Subcutaneous abdominal adipose tissue (tissue), 5 donors: ENCODE measurements around the gene SLC9A6.
"Not testable (repeated sequence)": the region's sequence is repeated elsewhere in the genome, so short reads cannot be mapped to it uniquely, and the experiment has no call there.

Source experiments
- H3K27ac ChIP-seq: one replicate; pipeline ENCODE4 v1.7.0; 2013; ENCODE audit warnings: low read depth, mild to moderate bottlenecking, inconsistent platforms, low read length, moderate library complexity
- H3K27me3 ChIP-seq, 5 donors: one replicate each; pipeline ENCODE4 v1.7.0; 2013; ENCODE audit warnings: low read length in 5 of 5, inconsistent platforms in 1 of 5; ENCODE audit not compliant: control insufficient read depth in 5 of 5, insufficient read depth in 4 of 5
- H3K36me3 ChIP-seq, 5 donors: one replicate each; pipeline ENCODE4 v1.7.0; 2013; ENCODE audit warnings: low read length in 5 of 5; ENCODE audit not compliant: control insufficient read depth in 5 of 5, insufficient read depth in 5 of 5
- H3K4me1 ChIP-seq, 5 donors: one replicate each; pipeline ENCODE4 v1.7.0; 2013; ENCODE audit warnings: low read length in 5 of 5, mild to moderate bottlenecking in 3 of 5, moderate library complexity in 1 of 5; ENCODE audit not compliant: control insufficient read depth in 5 of 5, insufficient read depth in 5 of 5
- H3K4me3 ChIP-seq, 5 donors: one replicate each; pipeline ENCODE4 v1.7.0; 2013; ENCODE audit warnings: low read length in 5 of 5, low read depth in 1 of 5
- H3K9ac ChIP-seq, 5 donors: one replicate each; pipeline ENCODE4 v1.7.0; 2013; ENCODE audit warnings: low read length in 5 of 5, mild to moderate bottlenecking in 4 of 5, moderate library complexity in 3 of 5
- H3K9me3 ChIP-seq, 5 donors: one replicate each; pipeline ENCODE4 v1.7.0; 2013; ENCODE audit warnings: low read length in 5 of 5; ENCODE audit not compliant: control insufficient read depth in 5 of 5
- donor health status: healthy.
- donor health status: healthy.
- donor health status: healthy.
- donor health status: healthy.
- donor health status: healthy.

Gene SLC9A6

DNA sequence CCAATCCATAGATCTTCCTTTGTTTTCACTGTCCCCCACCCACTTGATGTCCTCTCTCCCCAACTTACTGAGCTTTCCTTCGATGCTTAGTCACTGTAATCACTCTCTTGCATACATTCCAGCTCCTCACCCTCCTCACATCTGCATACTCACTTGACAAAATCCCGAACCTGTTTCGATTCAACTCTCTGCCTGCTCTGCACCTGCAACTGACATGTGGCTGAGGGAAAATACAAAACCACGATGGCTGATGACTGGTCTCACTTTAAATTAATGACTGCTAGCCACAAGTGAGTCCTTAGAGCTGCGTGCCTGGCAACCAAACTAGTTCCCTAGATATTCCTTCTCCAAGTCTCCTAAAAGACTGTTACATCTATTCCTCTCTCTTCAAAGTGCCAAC is 91.7 kb downstream of the SLC9A6 start:
- no peaks in the 10 kb centered on the region for H3K9me3 ChIP-seq
- peaks cover 0 to 12% (median 0%) of the 10 kb centered on the region in 5 donors for H3K27me3 ChIP-seq
- no peaks in the 10 kb centered on the region for H3K4me1 ChIP-seq
- no peak overlapping the region for H3K27ac ChIP-seq
- no peak overlapping the region for H3K9ac ChIP-seq
- no peaks in the 10 kb centered on the region for H3K36me3 ChIP-seq
- H3K4me3 ChIP-seq: no peak overlapping the region

DNA sequence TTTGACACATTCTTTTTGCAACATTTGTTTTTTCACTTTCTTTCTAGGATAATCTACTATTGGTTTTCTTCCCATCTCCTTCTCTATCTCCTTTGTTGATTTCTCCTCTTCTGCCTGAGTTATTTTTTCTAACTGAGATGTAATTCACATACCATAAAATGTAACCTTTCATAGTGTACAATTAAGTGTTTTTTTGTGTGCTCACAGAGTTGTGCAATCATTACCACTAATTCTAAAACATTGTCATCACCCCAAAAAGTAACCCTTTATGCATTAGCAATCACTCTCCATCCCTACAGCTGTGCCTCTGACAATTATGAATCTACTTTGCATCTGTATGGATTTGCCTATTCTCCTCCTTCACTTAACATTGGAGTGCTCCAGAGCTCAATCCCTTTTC is 95.5 kb downstream of the SLC9A6 start:
- Histone ChIP-seq H3K4me1 (no peaks in the 10 kb centered on the region), H3K27me3 (peaks cover 0 to 14% (median 0%) of the 10 kb centered on the region in 5 donors), H3K27ac (no peak overlapping the region), H3K36me3 (no peaks in the 10 kb centered on the region), H3K4me3 (no peak overlapping the region), H3K9ac (no peak overlapping the region), H3K9me3 (no peaks in the 10 kb centered on the region)

DNA sequence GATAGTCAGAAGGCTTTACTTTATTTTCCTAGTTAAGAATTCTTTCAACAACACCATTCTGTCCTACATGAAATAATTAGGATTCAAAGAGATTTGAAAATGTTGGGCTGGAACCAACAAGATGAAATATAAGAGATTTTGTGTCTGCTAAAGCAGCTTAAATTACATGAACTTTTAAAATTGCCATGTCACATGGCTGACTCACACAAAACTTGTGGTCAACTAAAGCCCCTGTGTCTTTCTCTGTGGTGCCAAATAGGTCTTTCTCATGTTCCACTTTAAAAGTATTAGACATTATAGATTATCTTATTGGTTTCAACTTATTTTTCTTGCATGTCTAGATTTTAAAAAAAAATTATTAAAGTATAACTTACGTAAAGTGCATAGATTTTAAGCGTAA is 101.3 kb downstream of the SLC9A6 start:
- no peak overlapping the region for H3K4me3 ChIP-seq
- H3K9ac ChIP-seq: no peak overlapping the region

DNA sequence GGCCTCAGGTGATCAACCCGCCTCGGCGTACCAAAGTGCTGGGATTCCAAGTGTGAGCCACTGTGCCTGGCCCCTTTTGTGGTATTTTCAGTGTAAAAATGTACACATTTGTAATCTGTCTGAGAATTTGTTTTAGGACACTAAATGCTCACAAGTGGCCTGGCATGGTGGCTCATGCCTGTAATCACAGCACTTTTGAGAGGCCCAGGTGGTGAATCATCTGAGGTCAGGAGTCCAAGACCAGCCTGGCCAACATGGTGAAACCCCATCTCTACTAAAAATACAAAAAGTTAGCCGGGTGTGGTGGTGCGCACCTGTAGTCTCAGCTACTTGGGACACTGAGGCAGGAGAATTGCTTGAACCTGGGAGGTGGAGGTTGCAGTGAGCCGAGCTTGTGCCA is 106.7 kb downstream of the SLC9A6 start:
- not testable (repeated sequence) for H3K27me3 ChIP-seq, H3K4me1 ChIP-seq, H3K36me3 ChIP-seq, H3K9me3 ChIP-seq, H3K9ac ChIP-seq, H3K27ac ChIP-seq, H3K4me3 ChIP-seq

More for the DNA sequence above, 101.3 kb downstream of the SLC9A6 start:
- Histone ChIP-seq H3K4me1 (peaks cover 0 to 8% (median 0%) of the 10 kb centered on the region in 5 donors), H3K27me3 (peaks cover 0 to 2% (median 0%) of the 10 kb centered on the region in 5 donors), H3K27ac (no peak overlapping the region), H3K36me3 (no peaks in the 10 kb centered on the region), H3K9me3 (peaks cover 0 to 6% (median 0%) of the 10 kb centered on the region in 5 donors)

DNA sequence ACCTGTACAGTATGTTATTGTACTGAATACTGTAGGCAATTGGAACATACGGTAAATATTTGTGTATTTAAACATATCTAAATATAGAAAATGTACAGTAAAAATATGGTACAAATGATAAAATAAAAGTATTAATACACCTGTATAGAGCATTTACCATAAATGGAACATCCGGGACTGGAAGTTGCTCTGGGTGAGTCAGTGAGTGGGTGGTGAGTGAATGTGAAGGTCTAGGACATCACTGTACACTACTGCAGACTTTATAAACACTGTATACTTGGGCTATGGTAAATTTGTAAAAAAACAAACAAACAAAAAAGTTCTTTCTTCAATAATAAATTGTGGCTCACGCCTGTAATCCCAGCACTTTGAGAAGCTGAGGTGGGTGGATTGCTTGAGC is 109.7 kb downstream of the SLC9A6 start:
- peaks cover 0 to 6% (median 0%) of the 10 kb centered on the region in 5 donors for H3K9me3 ChIP-seq
- no peaks in the 10 kb centered on the region for H3K4me1 ChIP-seq
- no peak overlapping the region for H3K4me3 ChIP-seq
- peaks cover 0 to 5% (median 0%) of the 10 kb centered on the region in 5 donors for H3K27me3 ChIP-seq
- no peaks in the 10 kb centered on the region for H3K36me3 ChIP-seq
- H3K27ac ChIP-seq: no peak overlapping the region
- H3K9ac ChIP-seq: no peak overlapping the region
